Measurements from ENCODE around the gene MRPS15. TPM values are rescaled to one million over a fixed set of nuclear protein-coding genes. Genes with fewer than 3 reads are reported as not detected.

The MRPS15 gene
- total and polyA plus RNA-seq, 10 donors: 31.2 to 94.3 (median 42.7) TPM

- peaks cover 4 to 31% (median 13%) of the 10 kb centered on the region in 6 donors for H3K4me1 ChIP-seq
- intact Hi-C loops (cut with DNase I; ENCODE audit: low total_unique reads): loop anchor here (10.0 kb wide), 1 partner anchor 74 kb away; no protein-coding TSS in a partner anchor
- H3K9me3 ChIP-seq: no peaks in the 10 kb centered on the region
- H3K27me3 ChIP-seq (replicated peaks in 1 of 7): no peaks in the 10 kb centered on the region
- TF ChIP-seq POLR2A (IDR thresholded peaks at IDR 0.05) (no peak), POLR2AphosphoS5 (IDR thresholded peaks at IDR 0.05) (no peak), CTCF (IDR thresholded peaks at IDR 0.05 in 8 of 11, conservative IDR thresholded peaks at IDR 0.05 in 3 of 11) (no peak)
- no peak overlapping the region for H3K27ac ChIP-seq
- DNase-seq: no peak
- no peak overlapping the region for H3K4me3 ChIP-seq
- 83 to 89% (median 87%) methylated on average over 3 of the region's 3 CpGs for WGBS, 5 donors
- H3K36me3 ChIP-seq: peaks cover 0 to 9% (median 2%) of the 10 kb centered on the region in 6 donors
Observed at GRCh38 chr1:36419140-36419539, 45.0 kb downstream of the MRPS15 start.

- H3K27me3 ChIP-seq (replicated peaks in 1 of 7): no peaks in the 10 kb centered on the region
- H3K27ac ChIP-seq: no peak overlapping the region
- intact Hi-C loops (cut with DNase I; ENCODE audit: low total_unique reads): loop anchor here (10.0 kb wide), 1 partner anchor 73 kb away; no protein-coding TSS in a partner anchor
- no peak for DNase-seq
- peaks cover 4 to 31% (median 13%) of the 10 kb centered on the region in 6 donors for H3K4me1 ChIP-seq
- H3K9me3 ChIP-seq: no peaks in the 10 kb centered on the region
- peaks cover 0 to 9% (median 2%) of the 10 kb centered on the region in 6 donors for H3K36me3 ChIP-seq
- no peak for TF ChIP-seq CTCF (IDR thresholded peaks at IDR 0.05 in 8 of 11, conservative IDR thresholded peaks at IDR 0.05 in 3 of 11)
- no peak for TF ChIP-seq POLR2AphosphoS5 (IDR thresholded peaks at IDR 0.05)
- TF ChIP-seq POLR2A (IDR thresholded peaks at IDR 0.05): no peak
- WGBS, 5 donors: 81 to 98% (median 91%) methylated on average over 9 of the region's 9 CpGs
- H3K4me3 ChIP-seq: no peak overlapping the region
Observed at GRCh38 chr1:36417931-36418330, 46.3 kb downstream of the MRPS15 start.

GRCh38 chr1:36415661-36416326 is 48.4 kb downstream of the MRPS15 start:
- no peak for TF ChIP-seq POLR2A (IDR thresholded peaks at IDR 0.05)
- TF ChIP-seq CTCF (IDR thresholded peaks at IDR 0.05 in 8 of 11, conservative IDR thresholded peaks at IDR 0.05 in 3 of 11): no peak
- no peak for TF ChIP-seq POLR2AphosphoS5 (IDR thresholded peaks at IDR 0.05)
- peaks cover 4 to 25% (median 13%) of the 10 kb centered on the region in 6 donors for H3K4me1 ChIP-seq
- H3K4me3 ChIP-seq: no peak overlapping the region
- 91 to 93% (median 92%) methylated on average over 15 of the region's 15 CpGs for WGBS, 5 donors
- H3K27me3 ChIP-seq (replicated peaks in 1 of 7): no peaks in the 10 kb centered on the region
- H3K27ac ChIP-seq: no peak overlapping the region
- DNase-seq: no peak
- H3K36me3 ChIP-seq: peaks cover 0 to 4% (median 0%) of the 10 kb centered on the region in 6 donors
- no peaks in the 10 kb centered on the region for H3K9me3 ChIP-seq
- intact Hi-C loops (cut with DNase I; ENCODE audit: low total_unique reads): loop anchor here (10.0 kb wide), 1 partner anchor 71 kb away; no protein-coding TSS in a partner anchor

- WGBS, 5 donors: 91 to 96% (median 94%) methylated on average over 4 of the region's 4 CpGs
- Histone ChIP-seq H3K27me3 (replicated peaks in 1 of 7) (no peaks in the 10 kb centered on the region), H3K9me3 (no peaks in the 10 kb centered on the region), H3K4me1 (peaks cover 0 to 11% (median 2%) of the 10 kb centered on the region in 6 donors), H3K27ac (no peak overlapping the region), H3K36me3 (peaks cover 0 to 8% (median 2%) of the 10 kb centered on the region in 6 donors), H3K4me3 (no peak overlapping the region)
- intact Hi-C loops (cut with DNase I; ENCODE audit: low total_unique reads): loop anchor here (10.0 kb wide), 1 partner anchor 70 kb away; no protein-coding TSS in a partner anchor
- no peak for TF ChIP-seq POLR2A (IDR thresholded peaks at IDR 0.05)
- no peak for TF ChIP-seq POLR2AphosphoS5 (IDR thresholded peaks at IDR 0.05)
- TF ChIP-seq CTCF (IDR thresholded peaks at IDR 0.05 in 8 of 11, conservative IDR thresholded peaks at IDR 0.05 in 3 of 11): no peak
- DNase-seq: no peak
Observed at GRCh38 chr1:36414384-36414783, 49.8 kb downstream of the MRPS15 start.

All from spleen (tissue), 11 donors.